ENCODE data around the gene SUOX. TPM values are rescaled to one million over a fixed set of nuclear protein-coding genes. Genes with fewer than 3 reads are reported as not detected.

Gene SUOX
- total RNA-seq, 2 donors from 2014 or later, result 23.9 to 37.7 TPM

DNA sequence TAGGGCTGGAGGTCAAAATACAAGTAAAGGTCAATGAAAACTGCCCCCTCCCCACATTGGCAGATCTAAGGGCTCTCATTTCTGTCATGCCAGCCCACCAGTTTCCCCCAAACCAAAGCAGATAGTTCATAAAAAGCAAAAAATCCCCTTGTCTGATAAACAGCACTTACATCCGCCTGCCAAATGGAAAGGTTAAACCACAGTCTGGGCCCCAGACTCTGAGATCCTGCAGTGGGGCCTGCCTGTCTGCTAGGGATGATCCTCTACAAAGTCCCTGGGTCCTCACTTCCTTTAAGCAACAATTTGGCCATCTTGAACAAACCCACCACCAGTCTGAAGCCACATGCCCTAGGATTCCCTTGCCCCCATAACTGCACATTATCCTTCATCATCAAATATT is 34.9 kb downstream of the SUOX start:
- Histone ChIP-seq H3K27me3 (no peaks in the 10 kb centered on the region), H3K9me3 (no peaks in the 10 kb centered on the region), H3K27ac (no peak overlapping the region), H3K4me3 (no peak overlapping the region), H3K36me3 (peaks cover 29% of the 10 kb centered on the region), H3K4me1 (no peaks in the 10 kb centered on the region)
- no peak for DNase-seq (ENCODE audit: low spot score)
- TF ChIP-seq, protein P1, sequence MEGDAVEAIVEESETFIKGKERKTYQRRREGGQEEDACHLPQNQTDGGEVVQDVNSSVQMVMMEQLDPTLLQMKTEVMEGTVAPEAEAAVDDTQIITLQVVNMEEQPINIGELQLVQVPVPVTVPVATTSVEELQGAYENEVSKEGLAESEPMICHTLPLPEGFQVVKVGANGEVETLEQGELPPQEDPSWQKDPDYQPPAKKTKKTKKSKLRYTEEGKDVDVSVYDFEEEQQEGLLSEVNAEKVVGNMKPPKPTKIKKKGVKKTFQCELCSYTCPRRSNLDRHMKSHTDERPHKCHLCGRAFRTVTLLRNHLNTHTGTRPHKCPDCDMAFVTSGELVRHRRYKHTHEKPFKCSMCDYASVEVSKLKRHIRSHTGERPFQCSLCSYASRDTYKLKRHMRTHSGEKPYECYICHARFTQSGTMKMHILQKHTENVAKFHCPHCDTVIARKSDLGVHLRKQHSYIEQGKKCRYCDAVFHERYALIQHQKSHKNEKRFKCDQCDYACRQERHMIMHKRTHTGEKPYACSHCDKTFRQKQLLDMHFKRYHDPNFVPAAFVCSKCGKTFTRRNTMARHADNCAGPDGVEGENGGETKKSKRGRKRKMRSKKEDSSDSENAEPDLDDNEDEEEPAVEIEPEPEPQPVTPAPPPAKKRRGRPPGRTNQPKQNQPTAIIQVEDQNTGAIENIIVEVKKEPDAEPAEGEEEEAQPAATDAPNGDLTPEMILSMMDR (IDR thresholded peaks at IDR 0.05), result no peak

DNA sequence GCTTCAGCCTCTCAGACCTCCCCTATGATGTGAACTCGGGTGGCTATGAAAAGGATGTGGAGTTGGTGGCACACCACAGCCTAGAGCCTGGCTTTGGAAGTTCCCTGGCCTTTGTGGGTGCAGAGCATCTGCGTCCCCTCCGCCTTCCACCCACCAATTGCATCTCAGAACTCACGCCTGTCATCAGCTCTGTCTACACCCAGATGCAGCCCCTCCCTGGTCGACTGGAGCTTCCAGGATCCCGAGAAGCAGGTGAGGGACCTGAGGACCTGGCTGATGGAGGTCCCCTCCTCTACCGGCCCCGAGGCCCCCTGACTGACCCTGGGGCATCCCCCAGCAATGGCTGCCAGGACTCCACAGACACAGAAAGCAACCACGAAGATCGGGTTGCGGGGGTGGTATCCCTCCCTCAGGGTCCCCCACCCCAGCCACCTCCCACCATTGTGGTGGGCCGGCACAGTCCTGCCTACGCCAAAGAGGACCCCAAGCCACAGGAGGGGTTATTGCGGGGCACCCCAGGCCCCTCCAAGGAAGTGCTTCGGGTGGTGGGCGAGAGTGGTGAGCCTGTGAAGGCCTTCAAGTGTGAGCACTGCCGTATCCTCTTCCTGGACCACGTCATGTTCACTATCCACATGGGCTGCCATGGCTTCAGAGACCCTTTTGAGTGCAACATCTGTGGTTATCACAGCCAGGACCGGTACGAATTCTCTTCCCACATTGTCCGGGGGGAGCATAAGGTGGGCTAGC is 37.7 kb downstream of the SUOX start:
- no peak for DNase-seq (ENCODE audit: low spot score)
- H3K36me3 ChIP-seq, result peaks cover 29% of the 10 kb centered on the region
- H3K4me3 ChIP-seq, result no peak overlapping the region
- H3K4me1 ChIP-seq, result no peaks in the 10 kb centered on the region
- H3K27me3 ChIP-seq, result no peaks in the 10 kb centered on the region
- TF ChIP-seq, protein P1 (IDR thresholded peaks at IDR 0.05), result no peak
- no peaks in the 10 kb centered on the region for H3K9me3 ChIP-seq
- no peak overlapping the region for H3K27ac ChIP-seq

DNA sequence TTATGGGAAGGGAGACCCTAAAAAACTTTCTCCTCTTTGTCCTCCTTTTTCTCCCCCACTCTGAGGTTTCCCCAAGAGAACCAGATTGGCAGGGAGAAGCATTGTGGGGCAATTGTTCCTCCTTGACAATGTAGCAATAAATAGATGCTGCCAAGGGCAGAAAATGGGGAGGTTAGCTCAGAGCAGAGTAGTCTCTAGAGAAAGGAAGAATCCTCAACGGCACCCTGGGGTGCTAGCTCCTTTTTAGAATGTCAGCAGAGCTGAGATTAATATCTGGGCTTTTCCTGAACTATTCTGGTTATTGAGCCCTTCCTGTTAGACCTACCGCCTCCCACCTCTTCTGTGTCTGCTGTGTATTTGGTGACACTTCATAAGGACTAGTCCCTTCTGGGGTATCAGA is 40.1 kb downstream of the SUOX start:
- Histone ChIP-seq H3K9me3 (no peaks in the 10 kb centered on the region), H3K36me3 (peaks cover 29% of the 10 kb centered on the region), H3K4me3 (no peak overlapping the region), H3K4me1 (peaks cover 0 to 6% of the 10 kb centered on the region in 2 donors), H3K27ac (no peak overlapping the region), H3K27me3 (no peaks in the 10 kb centered on the region)
- TF ChIP-seq, protein P1 (IDR thresholded peaks at IDR 0.05), result no peak
- DNase-seq (ENCODE audit: low spot score), result no peak

DNA sequence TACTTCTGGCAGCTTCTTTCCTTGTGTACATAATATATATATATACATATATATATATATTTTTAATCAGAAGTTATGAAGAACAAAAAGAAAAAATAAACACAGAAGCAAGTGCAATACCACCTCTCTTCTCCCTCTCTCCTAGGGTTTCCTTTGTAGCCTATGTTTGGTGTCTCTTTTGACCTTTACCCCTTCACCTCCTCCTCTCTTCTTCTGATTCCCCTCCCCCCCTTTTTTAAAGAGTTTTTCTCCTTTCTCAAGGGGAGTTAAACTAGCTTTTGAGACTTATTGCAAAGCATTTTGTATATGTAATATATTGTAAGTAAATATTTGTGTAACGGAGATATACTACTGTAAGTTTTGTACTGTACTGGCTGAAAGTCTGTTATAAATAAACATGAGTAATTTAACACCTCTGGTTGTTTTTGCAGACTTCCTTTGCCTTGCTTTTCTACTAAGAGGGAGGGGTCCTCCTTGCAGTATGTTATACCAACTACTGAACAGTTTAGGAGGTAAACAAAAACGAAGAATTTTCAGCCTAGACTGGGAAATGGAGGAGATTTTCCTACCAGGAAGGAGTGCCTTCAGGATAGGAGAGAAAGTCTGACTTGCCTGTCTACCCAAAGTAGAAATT is 41.1 kb downstream of the SUOX start:
- Histone ChIP-seq H3K9me3 (no peaks in the 10 kb centered on the region), H3K4me3 (no peak overlapping the region), H3K4me1 (peaks cover 0 to 14% of the 10 kb centered on the region in 2 donors), H3K36me3 (peaks cover 27% of the 10 kb centered on the region), H3K27me3 (no peaks in the 10 kb centered on the region), H3K27ac (no peak overlapping the region)
- TF ChIP-seq, protein P1 (IDR thresholded peaks at IDR 0.05), result no peak
- DNase-seq (ENCODE audit: low spot score), result no peak

DNA sequence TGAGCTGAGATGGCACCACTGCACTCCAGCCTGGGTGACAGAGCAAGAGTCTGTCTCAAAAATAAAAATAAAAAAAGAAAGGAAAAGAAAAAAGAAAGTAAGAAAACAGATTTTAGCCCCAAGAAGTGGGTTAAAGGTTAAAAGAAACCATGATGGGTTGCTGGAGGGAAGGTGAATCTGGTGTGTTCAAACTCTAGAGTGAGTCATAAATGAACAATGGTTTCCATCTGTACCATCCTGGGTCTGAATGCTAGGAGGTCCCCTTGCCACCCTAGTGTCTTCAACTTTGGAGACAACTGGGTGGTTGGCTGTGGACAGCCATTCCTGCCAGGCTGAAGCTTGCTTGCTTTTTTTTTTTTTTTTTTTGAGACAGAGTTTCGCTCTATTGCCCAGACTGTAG is 43.1 kb downstream of the SUOX start:
- peaks cover 31% of the 10 kb centered on the region for H3K36me3 ChIP-seq
- H3K27ac ChIP-seq, result no peak overlapping the region
- no peaks in the 10 kb centered on the region for H3K9me3 ChIP-seq
- peaks cover 0 to 16% of the 10 kb centered on the region in 2 donors for H3K4me1 ChIP-seq
- no peaks in the 10 kb centered on the region for H3K27me3 ChIP-seq
- DNase-seq (ENCODE audit: low spot score), result no peak
- no peak overlapping the region for H3K4me3 ChIP-seq
- TF ChIP-seq, protein P1 (IDR thresholded peaks at IDR 0.05), result no peak

All from right atrium auricular region (tissue), 2 donors.